GM12873 (cell line): ENCODE measurements around the gene CACNA2D3.

ENCODE experiments used
- TF ChIP-seq, protein P1 (sequence below): IDR thresholded peaks from 2 replicates; pipeline ENCODE4 v1.5.1; 2012; ENCODE audit warnings: low read depth, mild to moderate bottlenecking, moderate library complexity, low read length, control low read depth; ENCODE audit not compliant: insufficient read depth; ENCODE audit errors: missing control alignments

CACNA2D3 gene

DNA sequence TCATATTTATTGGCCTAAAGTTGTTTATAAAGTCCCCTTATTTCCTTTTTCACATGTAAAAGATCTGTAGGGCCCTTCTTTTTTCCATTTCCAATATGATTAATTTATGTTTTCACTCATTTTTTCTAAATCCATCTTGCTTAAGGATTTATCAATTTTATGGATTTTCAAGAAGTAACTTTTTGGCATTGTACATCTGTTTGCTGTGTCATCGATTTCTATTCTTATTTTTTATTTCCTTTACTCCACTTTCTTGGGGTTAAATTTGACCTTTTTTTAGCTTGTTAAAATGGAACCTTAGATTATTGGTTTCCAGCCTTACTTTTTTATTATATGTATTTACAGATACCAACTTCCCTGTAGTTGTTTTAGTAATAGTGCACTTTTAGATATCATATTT lies 597.6 kb downstream of the CACNA2D3 start:
- TF ChIP-seq, protein P1, sequence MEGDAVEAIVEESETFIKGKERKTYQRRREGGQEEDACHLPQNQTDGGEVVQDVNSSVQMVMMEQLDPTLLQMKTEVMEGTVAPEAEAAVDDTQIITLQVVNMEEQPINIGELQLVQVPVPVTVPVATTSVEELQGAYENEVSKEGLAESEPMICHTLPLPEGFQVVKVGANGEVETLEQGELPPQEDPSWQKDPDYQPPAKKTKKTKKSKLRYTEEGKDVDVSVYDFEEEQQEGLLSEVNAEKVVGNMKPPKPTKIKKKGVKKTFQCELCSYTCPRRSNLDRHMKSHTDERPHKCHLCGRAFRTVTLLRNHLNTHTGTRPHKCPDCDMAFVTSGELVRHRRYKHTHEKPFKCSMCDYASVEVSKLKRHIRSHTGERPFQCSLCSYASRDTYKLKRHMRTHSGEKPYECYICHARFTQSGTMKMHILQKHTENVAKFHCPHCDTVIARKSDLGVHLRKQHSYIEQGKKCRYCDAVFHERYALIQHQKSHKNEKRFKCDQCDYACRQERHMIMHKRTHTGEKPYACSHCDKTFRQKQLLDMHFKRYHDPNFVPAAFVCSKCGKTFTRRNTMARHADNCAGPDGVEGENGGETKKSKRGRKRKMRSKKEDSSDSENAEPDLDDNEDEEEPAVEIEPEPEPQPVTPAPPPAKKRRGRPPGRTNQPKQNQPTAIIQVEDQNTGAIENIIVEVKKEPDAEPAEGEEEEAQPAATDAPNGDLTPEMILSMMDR, result no peak

DNA sequence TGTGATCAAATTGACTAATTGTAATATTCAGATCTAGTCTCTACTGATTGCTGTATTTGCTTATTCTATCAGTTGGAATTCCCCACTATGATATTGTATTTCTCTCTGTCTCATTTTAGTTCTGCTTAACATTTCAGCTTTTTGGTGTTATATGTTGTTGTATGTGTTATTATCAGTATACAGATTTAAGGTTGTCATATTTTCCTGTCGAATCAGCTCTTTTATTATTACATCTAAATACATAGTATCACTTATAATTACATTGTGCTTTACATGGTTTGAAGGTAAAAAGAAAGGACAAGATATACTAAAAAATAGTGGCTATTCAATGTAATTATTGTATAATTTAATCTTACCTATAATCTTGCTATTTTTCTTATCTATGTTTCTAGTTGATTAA lies 598.3 kb downstream of the CACNA2D3 start:
- TF ChIP-seq, protein P1, result no peak

- TF ChIP-seq, protein P1, result no peak
Observed at GRCh38 chr3:54731732-54732445, 609.5 kb downstream of the CACNA2D3 start.

- TF ChIP-seq, protein P1, result no peak
Observed at GRCh38 chr3:54733106-54734006, 611.0 kb downstream of the CACNA2D3 start.

- TF ChIP-seq, protein P1, result no peak
Observed at GRCh38 chr3:54736459-54736858, 614.1 kb downstream of the CACNA2D3 start.

GRCh38 chr3:54743755-54744154 lies 621.4 kb downstream of the CACNA2D3 start:
- TF ChIP-seq, protein P1, result no peak

DNA sequence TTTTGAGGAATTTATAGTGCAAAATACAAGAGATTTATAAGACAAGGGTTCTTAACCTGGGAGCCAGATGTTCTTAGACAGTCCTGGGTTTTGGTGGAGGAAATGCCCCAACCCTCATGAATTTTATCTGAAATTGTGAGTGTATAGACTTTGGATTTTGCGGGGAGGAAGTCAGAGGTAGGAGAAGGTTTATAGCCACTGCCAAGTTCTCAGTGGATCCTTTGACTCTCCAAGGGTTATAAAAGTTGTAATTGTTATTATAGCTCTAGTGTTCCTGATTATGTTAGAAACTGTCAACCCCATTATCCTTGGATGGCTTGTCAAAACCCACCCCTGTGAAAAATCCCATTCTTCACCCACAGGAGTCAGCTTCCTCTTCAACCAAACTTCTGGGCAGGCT lies 621.9 kb downstream of the CACNA2D3 start:
- TF ChIP-seq, protein P1, result no peak
